ENCODE results near the gene NAPA.
A peak's percentile ranks its signal among the peaks of the same experiment; 100 is the strongest.

NAPA gene
- long read RNA-seq, transcript NAPA-201 (11 exons, 1,839 nt) = major isoform, 374 of 414 reads
- long read RNA-seq, transcript NAPA-205 (9 exons, 1,417 nt) = minor isoform, 10 of 414 reads
- long read RNA-seq, partial matches to known transcripts = 9 of 414 reads
- long read RNA-seq, other reads (novel, unspliced or antisense) = 21 of 414 reads

DNA sequence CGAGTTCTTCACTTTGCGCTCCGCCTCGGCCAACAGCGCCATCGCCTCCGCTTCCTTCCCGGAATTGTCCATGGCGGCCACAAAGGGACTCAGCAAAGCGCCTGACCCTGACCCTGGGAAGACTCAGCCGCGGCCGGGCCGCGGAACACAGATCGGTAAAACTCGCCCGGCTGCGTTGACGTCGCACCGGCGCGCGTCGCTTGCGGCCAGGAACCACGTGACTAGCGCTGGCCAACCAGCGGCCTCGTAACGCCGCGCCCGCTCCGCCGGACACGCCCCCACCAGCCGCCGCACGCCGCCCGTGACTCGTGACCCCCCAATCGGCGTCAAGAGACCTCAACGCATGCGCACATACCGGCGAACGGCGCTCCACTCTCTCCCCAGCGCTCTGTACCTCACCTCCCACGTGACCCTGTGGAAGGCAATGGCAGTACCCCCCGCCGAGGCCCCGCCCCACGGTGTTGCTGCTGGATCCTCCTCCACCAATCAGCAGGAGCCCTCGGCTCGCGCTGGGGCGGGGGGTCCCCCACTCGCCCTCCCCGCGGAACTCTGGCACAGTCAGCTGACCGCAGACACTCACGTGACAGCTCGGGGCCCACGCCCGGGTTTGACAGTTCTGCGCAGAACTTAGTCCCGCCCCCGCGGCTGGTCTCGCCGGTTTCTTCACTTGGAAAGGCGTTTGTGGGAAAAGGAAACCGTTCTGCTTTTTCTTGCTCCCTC lies at the start of gene NAPA:
NAPA (minus strand) TSS at position 195 of the 720 bp plus-strand sequence; CDS start at position 72, 123 bp downstream.
- DNase-seq (ENCODE audit: low read depth in 1 of 2, low spot score in 1 of 2) = peak; percentile 100
- Histone ChIP-seq H3K27ac (replicated peaks) (peak within 1 kb of the TSS; percentile 90), H3K4me3 (replicated peaks; ENCODE audit: insufficient read depth, low read length) (peak within 1 kb of the TSS; percentile 94), H3K27me3 (ENCODE audit: insufficient read depth, poor library complexity, severe bottlenecking) (no peaks in the 10 kb centered on the region)
- no peak for TF ChIP-seq GABPA (IDR thresholded peaks at IDR 0.05; ENCODE audit: low read depth)
- no peak for TF ChIP-seq CTCF (IDR thresholded peaks at IDR 0.05; ENCODE audit: insufficient read depth, low read length)
- TF ChIP-seq, protein P1, sequence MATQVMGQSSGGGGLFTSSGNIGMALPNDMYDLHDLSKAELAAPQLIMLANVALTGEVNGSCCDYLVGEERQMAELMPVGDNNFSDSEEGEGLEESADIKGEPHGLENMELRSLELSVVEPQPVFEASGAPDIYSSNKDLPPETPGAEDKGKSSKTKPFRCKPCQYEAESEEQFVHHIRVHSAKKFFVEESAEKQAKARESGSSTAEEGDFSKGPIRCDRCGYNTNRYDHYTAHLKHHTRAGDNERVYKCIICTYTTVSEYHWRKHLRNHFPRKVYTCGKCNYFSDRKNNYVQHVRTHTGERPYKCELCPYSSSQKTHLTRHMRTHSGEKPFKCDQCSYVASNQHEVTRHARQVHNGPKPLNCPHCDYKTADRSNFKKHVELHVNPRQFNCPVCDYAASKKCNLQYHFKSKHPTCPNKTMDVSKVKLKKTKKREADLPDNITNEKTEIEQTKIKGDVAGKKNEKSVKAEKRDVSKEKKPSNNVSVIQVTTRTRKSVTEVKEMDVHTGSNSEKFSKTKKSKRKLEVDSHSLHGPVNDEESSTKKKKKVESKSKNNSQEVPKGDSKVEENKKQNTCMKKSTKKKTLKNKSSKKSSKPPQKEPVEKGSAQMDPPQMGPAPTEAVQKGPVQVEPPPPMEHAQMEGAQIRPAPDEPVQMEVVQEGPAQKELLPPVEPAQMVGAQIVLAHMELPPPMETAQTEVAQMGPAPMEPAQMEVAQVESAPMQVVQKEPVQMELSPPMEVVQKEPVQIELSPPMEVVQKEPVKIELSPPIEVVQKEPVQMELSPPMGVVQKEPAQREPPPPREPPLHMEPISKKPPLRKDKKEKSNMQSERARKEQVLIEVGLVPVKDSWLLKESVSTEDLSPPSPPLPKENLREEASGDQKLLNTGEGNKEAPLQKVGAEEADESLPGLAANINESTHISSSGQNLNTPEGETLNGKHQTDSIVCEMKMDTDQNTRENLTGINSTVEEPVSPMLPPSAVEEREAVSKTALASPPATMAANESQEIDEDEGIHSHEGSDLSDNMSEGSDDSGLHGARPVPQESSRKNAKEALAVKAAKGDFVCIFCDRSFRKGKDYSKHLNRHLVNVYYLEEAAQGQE (IDR thresholded peaks at IDR 0.05; ENCODE audit: insufficient replicate concordance, low read depth) = peak; percentile 27
- TF ChIP-seq SPI1 (IDR thresholded peaks at IDR 0.05; ENCODE audit: borderline replicate concordance, low read depth) = peak; percentile 36; the same call in 1 of the 2 replicates
- no peak for TF ChIP-seq POLR2AphosphoS5 (IDR thresholded peaks at IDR 0.05; ENCODE audit: low read depth)

- TF ChIP-seq, protein P1 (IDR thresholded peaks at IDR 0.05; ENCODE audit: insufficient replicate concordance, low read depth) = no peak
- TF ChIP-seq CTCF (IDR thresholded peaks at IDR 0.05; ENCODE audit: insufficient read depth, low read length) (no peak), POLR2AphosphoS5 (IDR thresholded peaks at IDR 0.05; ENCODE audit: low read depth) (no peak), SPI1 (IDR thresholded peaks at IDR 0.05; ENCODE audit: borderline replicate concordance, low read depth) (no peak), GABPA (IDR thresholded peaks at IDR 0.05; ENCODE audit: low read depth) (no peak)
- Histone ChIP-seq H3K27me3 (ENCODE audit: insufficient read depth, poor library complexity, severe bottlenecking) (no peaks in the 10 kb centered on the region), H3K4me3 (replicated peaks; ENCODE audit: insufficient read depth, low read length) (no peak overlapping the region), H3K27ac (replicated peaks) (no peak overlapping the region)
- DNase-seq (ENCODE audit: low read depth in 1 of 2, low spot score in 1 of 2) = no peak
Measured at GRCh38 chr19:47564081-47564480, 49.2 kb upstream of the NAPA start.

DNA sequence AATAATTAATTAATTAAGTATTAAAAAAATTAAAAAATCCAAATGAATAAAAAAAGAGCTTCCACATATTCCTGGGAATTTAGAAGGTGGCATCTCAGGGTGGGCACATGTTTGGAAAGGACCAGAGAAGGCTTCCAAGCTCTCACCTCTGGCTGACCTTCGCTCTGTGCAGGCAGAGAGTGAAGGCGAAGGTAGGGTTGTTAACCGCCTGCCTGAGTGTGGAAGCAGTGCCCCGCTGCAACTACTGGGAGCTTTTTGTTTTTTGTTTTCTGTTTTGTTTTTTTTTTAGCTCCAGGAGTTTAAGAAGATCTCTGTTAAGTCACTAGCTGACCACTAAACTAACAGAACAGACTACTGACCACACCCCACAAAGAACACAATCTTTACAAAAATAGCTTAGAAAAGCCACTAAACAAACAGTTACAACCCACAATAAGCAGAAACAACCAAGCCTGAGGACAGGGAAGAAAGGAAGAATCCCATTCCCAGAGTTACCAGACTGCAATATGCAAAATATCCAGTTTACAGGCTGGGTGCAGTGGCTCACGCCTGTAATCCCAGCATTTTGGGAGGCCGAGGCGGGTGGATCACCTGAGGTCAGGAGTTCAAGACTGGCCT lies 46.7 kb upstream of the NAPA start:
- Histone ChIP-seq H3K4me3 (replicated peaks; ENCODE audit: insufficient read depth, low read length) (no peak overlapping the region), H3K27me3 (ENCODE audit: insufficient read depth, poor library complexity, severe bottlenecking) (no peaks in the 10 kb centered on the region), H3K27ac (replicated peaks) (no peak overlapping the region)
- TF ChIP-seq GABPA (IDR thresholded peaks at IDR 0.05; ENCODE audit: low read depth) = no peak
- no peak for TF ChIP-seq POLR2AphosphoS5 (IDR thresholded peaks at IDR 0.05; ENCODE audit: low read depth)
- TF ChIP-seq, protein P1 (IDR thresholded peaks at IDR 0.05; ENCODE audit: insufficient replicate concordance, low read depth) = no peak
- no peak for TF ChIP-seq CTCF (IDR thresholded peaks at IDR 0.05; ENCODE audit: insufficient read depth, low read length)
- TF ChIP-seq SPI1 (IDR thresholded peaks at IDR 0.05; ENCODE audit: borderline replicate concordance, low read depth) = no peak
- no peak for DNase-seq (ENCODE audit: low read depth in 1 of 2, low spot score in 1 of 2)
